Mammary epithelial cell (primary cell): Measurements from ENCODE around the gene ECT2L.

ENCODE experiments used
- CTCF ChIP-seq, 2 donors: IDR thresholded peaks in 1 of 2; conservative IDR thresholded peaks in 1 of 2; 2 replicates each; pipeline ENCODE4 v1.5.1; 2011 to 2012; ENCODE audit warnings: inconsistent platforms in 2 of 2, low read length in 2 of 2, mild to moderate bottlenecking in 2 of 2, control low read depth in 1 of 2, low read depth in 1 of 2; ENCODE audit not compliant: insufficient read depth in 1 of 2; ENCODE audit errors: extremely low read depth in 1 of 2
- EZH2 ChIP-seq: IDR thresholded peaks from 2 replicates; pipeline ENCODE4 v1.6.1; 2012; ENCODE audit warnings: low read length, inconsistent platforms, borderline replicate concordance

DNA sequence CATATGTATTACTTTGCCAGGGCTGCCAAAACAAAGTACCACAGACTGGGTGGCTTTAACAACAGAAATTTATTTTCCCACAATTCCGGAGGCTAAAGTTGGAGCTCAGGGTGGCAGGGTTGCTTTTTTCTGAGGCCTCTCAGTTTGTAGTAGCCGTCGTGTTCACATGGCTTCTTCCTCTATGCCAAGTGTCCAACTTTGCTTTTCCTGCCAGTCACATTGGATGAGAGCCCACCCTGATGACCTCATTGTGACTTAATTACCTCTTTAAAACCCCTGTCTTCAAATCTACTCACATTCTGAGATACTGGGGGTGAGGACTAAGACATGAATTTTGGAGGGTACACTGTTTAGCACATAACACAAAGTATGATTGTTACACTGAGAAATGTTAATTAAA is 9.9 kb upstream of the ECT2L start:
- no peak for TF ChIP-seq CTCF (conservative IDR thresholded peaks at IDR 0.05 in 1 of 2, IDR thresholded peaks at IDR 0.05 in 1 of 2; ENCODE audit: extremely low read depth in 1 of 2, insufficient read depth in 1 of 2, low read depth in 1 of 2, low read length in 2 of 2)
- TF ChIP-seq EZH2 = no peak
